GM19463 (cell line): ENCODE measurements around the gene HUNK.
"Not testable (repeated sequence)": the region's sequence is repeated elsewhere in the genome, so short reads cannot be mapped to it uniquely, and the experiment has no call there.

Source experiments
- ATAC-seq: cut with Tn5 transposase; IDR thresholded peaks from one replicate; pipeline ENCODE4 v1.9.1; 2021; ENCODE audit warnings: mild to moderate bottlenecking, moderate library complexity; ENCODE audit not compliant: unreplicated experiment

HUNK gene

DNA sequence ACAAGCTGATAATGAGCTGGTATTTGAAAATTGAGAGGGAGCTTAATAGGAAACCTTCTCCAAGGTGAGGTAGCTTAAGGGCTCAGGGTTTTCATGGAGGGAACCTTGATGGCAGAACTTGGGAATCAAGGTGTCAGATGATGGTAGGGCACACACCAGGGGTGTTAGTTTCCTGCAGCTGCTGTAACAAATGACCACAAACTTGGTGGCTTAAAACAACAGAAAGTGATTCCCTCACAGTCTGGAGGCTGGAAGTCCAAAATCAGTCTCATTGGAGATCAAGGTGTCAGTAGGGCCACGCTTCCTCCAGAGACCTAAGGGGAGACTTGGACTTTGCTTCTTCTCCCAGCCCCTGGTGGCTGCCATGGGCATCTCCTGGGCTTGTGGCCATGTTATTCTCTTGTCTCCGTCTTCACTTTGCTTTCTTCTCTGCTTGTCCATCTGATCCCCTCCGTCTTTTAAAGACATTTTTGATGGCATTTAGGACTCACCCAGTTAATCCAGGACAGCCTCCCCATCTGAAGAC lies 45.5 kb downstream of the HUNK start:
- ATAC-seq = no peak

DNA sequence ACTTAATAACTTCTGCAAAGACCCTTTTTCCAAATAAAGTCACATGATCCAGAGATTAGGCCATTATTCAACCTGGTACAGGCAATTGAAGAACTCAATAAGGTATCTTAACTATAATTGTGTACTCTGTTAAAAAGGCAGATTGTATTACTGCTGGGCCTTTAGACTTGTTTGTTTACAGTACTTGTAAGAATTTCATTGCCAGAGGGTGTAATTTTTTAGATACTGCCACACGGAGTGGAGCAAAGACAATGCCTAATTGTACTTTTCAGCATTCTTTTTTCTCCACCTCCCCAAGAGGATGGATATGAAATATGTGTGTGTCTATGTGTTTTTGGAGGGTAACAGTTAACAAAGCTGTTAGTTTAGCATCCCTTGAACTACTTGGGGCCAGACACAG lies 47.5 kb downstream of the HUNK start:
- no peak for ATAC-seq

DNA sequence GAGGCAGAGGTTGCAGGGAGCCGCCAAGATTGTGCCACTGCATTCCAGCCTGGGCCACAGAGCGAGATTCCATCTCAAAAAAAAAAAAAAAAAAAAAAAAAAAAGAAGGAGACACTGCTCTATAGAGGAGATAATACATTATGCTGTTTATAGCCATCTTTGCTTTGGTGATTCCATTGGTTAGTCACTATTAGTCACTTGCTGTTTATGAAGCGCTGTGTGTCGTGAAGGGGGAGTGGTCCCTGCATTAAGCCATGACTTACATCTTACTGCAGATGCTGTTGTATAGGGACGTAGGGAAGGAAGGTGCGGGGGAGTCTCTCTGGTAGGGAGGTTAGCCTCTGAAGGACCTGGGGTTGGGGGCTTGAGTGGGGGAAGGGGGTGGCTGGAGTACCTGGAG lies 48.3 kb downstream of the HUNK start:
- no peak for ATAC-seq

DNA sequence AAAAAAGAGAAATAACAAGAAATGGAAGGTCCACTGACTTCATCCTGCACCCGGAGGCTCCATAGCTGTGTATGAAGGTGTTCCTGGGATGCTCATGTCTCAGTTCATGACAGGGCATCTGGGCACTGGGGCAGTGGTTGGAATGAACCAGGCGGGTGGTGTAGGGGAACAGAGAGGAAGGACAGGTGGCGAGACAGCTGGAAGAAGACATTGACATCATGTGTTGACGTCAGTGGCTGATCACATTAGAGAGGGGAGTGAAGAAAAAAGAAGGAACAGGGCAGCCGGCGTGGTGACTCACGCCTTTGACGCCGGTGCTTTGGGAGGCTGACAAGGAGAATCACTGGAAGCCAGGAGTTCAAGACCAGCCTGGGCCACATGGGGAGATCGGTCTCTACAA lies 50.1 kb downstream of the HUNK start:
- ATAC-seq = no peak

DNA sequence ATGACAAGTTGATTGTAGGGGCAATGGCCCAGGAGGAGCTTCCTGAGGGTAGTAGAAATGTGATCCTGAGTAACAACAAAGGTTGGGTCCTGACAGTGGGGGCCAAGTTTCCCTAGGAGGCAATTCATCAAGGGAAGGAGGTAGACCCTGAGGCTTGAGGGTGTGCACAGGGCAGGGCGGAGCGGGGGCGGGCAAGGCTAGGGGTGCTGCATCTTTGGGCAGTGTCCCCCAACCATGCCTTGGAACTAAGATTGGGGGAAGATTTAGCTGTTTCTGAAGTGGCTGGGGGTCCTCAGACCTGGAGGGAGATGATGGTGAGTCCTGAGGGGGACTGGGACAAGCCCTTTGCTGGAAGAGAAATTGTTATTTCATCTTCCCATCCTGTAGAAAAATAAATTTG lies 50.9 kb downstream of the HUNK start:
- ATAC-seq = no peak

DNA sequence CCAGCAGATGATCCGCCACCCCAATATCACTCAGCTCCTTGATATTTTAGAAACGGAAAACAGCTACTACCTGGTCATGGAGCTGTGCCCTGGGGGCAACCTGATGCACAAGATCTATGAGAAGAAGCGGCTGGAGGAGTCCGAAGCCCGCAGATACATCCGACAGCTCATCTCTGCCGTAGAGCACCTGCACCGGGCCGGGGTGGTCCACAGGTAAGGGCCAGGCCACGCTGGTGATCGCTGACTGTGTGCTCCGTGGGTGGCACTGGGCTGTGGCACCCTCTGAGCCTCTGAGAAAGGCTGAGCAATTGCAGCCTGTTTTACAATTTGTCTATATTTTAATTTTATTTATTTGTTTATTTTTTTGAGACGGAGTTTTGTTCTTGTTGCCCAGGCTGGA lies 51.7 kb downstream of the HUNK start:
- ATAC-seq = no peak

DNA sequence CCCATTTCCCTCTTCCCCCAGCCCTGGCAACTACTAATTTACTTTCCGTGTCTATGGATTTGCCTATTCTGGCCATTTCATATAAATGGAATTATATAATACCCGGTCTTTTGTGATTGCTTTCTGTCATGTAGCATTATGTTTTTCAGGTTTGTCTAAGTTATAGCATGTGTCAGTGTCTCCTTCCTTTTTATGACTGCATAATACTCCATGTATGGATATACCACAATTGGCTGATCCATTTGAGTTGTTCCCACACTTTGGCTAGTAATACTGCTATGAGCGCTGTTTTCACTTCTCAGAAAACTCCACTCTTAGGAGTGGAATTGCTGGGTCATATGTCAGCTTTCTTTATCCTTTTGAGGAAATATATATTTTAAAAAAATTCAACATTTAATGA lies 53.7 kb downstream of the HUNK start:
- ATAC-seq = no peak

DNA sequence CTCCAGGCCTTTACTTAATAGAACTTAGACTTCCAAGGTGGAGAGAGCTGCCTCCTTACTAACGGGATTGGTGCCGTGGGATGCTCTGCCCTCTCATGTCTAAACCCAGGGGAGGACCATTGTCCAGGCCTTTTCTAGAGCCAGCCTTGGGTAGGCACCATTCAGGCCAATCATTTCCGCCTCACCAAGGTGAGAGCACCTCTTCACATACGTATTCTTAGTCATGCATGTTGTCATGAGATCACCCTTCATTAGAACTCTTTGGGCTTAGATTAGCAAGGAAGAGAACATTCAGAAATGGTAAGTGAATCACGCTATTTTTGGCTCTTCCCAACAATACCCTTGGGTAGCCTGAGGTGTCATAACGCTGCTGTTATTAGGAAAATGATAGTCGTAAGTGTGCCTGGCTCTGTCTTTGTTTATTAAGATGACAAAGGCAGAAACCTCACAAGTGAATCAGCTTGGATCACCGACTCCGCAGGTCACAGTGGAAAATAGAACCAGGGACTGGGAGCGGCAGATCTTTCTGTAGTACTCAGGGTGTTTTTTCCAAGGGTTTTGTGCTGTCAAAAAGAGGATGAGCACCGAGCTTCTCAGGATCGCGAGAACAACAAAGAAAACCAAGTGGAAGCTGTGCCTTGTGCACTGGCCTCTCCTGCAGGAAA lies 55.0 kb downstream of the HUNK start:
- no peak for ATAC-seq

DNA sequence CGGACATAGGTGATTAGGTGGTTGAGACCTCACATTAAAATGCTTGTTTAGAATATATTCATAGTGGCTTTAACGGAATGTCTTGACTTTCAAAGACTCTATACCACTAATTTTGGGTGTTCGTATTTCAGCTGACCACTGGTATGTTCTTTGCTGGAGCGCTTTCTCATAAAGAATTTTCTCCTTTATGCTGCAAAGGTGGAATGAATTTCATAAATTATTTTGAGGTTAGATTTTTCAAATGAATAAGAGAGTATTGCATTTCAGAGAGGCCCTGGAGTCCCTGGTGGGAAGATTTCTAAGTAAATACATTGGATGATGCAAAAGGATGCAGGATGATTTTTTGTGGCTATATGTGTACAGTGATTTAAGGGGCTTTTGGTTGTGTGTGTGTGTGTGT lies 55.8 kb downstream of the HUNK start:
- ATAC-seq = no peak

DNA sequence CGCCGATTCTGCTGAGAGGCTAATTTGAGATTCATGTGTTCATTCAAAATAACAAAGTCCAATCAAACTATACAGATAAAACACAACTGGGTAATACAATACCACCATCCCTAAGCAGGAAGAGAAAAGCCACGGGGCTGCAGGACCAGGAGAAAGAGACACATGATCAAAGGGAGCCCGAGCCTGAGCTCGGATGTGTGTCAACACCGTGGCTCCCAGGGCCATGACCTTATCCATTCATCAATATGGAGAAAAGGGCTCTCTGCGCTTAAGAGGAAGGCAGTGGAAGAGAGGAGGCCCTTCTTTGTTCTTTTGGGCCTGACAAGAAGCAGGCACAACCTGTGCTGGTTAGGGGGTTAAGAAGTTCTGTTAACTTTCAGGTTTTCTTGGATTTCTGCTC lies 56.7 kb downstream of the HUNK start:
- ATAC-seq = no peak

DNA sequence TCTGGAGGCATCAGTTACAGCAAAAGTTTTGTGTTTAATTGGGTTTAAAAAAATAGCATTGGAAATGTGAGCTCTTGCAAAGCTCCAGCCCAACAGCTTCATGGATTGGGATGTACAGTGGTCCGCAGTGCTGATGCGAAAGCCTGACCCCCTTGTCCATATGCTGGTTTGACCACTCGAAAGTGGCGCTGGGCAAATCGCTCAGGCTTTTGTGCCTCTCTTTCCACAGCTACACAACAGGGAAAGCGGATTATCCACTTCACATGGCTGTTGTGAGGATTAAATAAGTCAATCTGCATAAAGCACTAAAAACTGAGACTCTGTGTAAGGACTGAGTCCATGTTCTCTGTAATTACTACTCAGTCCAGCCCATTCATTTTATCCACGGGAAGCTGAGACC lies 57.2 kb downstream of the HUNK start:
- ATAC-seq = no peak

DNA sequence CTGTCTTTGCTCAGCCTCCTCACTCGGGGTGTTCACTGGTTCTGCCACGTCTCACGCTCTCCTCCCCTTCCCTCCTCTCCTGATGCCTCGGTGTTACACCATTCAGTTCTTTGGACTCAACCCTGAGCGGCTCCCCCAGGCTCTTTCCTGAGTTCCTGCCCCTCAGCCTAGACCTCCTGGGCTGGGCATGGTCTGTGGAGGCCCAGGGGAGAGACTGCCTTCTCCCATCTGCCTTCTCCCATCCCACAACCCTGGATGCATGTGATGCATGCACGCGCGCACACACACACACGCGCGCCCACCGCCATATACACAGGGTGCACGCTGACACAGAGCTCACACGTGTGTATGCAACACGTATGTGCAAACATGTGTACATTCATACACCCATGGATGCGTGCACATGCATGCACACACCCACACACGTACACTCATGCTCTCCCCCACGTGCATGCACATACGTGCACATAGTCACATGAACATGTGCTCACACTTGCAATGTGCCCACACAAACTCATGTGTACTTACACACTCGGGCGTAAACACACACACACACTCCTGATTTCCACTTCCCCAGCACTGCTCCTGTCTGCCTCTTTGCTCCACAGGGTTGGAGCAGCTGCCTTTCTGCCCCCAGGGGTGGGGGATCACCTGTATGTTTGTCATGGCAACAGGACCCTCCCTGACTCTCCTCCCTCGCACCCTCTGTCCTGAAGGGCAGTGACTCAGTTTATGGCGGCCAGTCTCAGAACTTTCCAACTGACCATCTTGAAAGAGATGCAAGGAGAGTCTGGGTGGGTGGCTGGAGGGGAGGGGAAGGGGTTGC lies 59.0 kb downstream of the HUNK start:
- no peak for ATAC-seq

DNA sequence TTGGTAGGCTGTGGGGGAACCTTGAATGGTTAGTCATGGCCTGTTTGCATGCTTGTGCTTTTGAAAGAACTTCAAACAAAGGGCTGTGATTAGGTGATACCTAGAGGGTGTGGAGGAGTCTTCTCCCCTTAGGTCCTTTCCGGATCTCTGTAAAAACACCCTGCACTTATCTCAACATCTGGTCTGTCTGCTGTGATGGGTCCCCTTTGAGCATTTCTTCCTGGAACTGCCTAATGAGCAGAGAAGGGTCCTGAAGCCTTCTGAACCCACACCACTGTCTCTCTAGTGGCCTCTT lies 59.6 kb downstream of the HUNK start:
- ATAC-seq = no peak

DNA sequence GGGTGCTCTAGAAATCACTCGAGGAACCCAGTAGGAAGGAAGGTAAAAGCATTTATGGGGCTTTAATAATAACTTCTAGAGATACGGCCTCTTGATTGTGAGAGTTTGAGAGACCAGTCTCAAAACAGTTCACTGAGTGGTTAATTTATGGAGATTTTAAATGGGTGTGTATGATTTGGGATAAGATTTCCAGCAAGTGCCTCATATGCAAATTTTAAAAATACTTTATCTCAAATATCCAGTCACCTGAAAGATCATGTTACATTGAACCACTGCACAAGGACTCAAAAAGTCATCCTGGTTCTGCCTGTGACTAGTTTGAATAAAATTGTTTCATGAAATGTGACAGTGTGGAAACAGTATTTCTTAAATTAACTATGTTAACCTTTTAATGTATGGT lies 64.5 kb downstream of the HUNK start:
- no peak for ATAC-seq

DNA sequence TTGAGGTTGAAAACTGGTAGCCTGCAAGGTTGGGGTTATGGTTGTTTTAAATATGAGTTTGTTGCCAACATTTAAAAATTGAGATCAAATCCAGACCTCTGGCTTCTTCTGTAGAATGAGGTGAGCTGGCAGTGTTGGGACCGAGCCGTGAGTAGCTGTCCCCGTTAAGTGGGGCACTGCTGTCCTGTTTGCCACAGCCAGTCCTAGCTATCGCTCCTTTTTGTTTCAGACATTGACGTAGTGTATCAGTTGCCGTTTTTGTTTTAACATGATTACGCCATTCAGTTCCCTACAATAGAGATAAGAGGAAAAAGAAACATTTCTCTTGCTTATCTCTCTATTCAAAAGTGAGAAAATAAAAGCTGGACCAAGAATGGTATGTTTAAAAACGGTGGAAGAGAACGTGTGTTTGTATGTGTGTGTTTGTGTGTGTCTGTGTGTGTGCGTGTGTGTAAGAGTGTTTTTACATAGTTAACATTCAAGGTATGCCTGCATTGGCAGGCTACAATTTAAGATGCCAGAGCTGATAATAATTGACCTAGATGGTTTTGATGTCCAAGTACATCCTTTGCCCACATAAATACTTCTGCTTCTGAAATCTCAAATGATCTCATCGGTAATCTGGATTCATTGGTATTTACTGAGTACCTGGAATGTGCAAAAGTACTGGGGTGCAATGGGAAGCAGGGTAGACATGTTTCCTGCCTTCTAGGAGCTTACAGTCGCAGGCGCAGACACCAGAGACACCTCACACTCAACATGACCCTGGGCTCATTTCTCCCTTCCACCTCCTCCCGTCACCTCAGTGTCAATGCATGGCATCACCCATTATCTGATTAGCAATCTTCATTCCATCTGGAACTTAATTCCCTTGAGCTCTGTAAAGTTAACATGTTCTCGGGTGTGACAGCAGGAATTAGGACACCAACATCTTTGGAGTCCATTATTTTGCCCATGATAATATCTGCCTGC lies 65.8 kb downstream of the HUNK start:
- ATAC-seq = no peak

DNA sequence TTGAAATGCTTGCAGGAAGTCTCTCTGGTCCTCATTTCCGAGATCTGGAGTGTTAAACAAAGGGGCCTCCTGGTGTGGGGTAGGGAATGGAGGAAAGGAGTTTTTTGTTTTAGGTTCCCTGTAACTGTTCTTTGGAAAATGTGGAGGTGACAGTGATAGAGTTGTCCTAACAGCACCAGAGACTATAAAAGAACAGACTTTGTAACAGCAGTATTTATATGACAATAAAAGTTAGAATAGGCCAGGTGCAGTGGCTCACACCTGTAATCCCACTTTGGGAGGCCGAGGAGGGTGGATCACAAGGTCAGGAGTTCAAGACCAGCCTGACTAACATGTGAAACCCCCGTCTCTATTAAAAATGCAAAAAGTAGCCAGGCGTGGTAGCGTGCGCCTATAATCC lies 68.9 kb downstream of the HUNK start:
- ATAC-seq = no peak

DNA sequence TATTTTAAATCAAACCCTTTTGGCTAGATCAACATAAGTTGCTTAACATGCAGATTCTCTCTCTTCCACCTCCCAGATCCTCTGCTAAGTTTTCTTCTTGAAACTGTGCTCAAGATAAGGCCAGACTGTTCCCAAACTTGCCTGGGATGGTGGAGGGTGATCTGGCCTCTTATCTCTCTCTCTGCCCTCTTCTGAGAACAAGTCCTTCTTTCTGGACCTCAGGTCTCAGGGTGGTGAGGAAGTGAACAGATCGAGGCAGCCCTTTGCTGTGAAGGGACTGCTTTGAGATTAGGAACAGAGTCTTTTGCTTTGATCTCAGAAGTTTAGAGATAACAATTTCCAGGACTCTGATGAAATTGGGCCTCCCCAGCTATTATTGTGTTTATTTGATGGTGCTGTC lies 70.7 kb downstream of the HUNK start:
- ATAC-seq = no peak

DNA sequence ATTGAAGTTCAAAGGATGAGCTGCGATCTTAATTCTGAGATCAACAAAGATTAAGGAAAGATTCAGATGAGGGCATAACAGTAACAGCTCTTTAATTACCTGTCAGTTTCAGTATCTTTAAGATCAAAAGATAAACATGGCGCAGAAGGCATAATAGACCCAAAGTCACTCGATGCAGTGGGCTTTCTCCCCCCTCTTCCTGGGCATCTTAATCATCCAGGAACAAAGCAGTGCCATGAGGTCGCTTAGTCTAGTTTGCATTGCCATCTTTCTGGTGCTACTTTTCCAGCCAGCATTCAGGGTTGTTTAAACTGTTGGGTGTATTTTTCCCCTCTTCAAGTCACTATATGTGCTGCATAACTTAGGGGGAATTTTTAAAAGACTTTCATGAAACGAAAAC lies 72.3 kb downstream of the HUNK start:
- ATAC-seq = no peak

DNA sequence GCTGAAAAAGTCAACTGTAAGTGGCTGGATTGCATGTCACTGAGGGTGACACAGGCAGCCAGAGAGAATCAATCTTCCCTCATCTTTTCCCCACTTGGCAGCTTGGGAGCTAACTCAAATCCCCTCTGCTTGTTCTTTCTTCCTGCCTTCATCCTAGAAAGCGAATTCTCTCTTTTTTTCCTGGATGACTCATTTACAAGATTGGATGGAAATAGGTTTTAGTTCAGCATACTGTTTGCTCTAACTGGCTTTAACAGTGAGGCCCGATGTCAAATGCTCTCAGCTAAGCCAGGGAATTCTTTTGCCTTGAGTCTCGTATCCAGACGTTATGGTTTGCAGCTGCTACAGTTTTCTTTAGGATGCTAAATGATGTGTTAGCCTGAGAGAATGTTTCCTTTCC lies 72.7 kb downstream of the HUNK start:
- no peak for ATAC-seq

DNA sequence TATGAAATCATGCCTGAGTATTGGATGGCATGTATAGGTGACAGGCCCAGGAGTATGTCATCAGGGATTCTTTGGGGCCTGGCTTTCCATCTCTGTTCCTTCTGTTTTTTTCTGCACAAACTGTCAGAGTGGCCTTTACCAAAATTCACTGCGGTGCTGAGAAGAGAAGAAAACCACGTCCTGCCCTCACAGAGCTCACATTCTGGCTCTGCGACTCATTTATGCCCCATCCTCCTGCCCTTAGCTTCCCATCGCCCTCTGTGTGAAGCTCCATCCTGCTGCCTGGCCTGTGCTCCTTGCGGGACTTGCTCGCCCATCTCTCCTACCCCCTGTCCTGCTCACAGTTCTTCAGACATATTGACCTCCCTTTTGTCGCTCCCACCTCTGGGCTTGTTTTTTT lies 73.4 kb downstream of the HUNK start:
- no peak for ATAC-seq

DNA sequence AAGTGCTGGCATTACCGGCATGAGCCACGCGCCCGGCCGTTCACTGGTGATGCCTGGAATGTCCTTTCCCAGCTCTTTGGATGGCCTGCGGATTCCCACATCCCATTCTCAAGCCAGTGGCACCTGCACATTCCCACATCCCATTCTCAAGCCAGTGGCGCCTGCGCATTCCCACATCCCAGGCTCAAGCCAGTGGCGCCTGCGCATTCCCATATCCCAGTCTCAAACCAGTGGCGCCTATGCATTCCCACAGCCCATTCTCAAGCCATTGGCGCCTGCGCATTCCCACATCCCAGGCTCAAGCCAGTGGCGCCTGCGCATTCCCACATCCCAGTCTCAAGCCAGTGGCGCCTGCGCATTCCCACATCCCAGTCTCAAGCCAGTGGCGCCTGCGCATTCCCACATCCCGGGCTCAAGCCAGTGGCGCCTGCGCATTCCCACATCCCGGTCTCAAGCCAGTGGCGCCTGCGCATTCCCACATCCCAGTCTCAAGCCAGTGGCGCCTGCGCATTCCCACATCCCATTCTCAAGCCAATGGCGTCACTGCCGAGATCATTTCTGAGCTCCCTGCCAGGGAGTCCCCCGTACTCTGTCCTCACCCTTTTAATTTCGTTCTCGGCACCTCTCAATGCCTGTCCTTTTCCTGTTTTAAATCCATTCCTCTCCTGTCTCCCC lies 74.2 kb downstream of the HUNK start:
- ATAC-seq = not testable (repeated sequence)
